H9 (cell line): Measurements from ENCODE around the gene LEPR. TPM values are rescaled to one million over a fixed set of nuclear protein-coding genes. Genes with fewer than 3 reads are reported as not detected.

Experiments
- DNase-seq: peaks from one replicate; pipeline ENCODE4 v3.0.0-alpha.2; 2017
- H2AFZ ChIP-seq: one replicate; pipeline ENCODE4 v1.6.1; 2013; ENCODE audit warnings: mild to moderate bottlenecking, low read length, control low read depth, moderate library complexity
- H2AK5ac ChIP-seq: 2 replicates; pipeline ENCODE4 v1.6.1; 2013; ENCODE audit warnings: low read length, control low read depth, mixed read lengths; ENCODE audit not compliant: insufficient read length
- H2BK120ac ChIP-seq: one replicate; pipeline ENCODE4 v1.6.1; 2013; ENCODE audit warnings: low read depth, mild to moderate bottlenecking, low read length, control low read depth, inconsistent platforms; ENCODE audit not compliant: poor library complexity, severe bottlenecking
- H2BK12ac ChIP-seq: 2 replicates; pipeline ENCODE4 v1.6.1; 2013; ENCODE audit warnings: low read length, control low read depth, mixed read lengths, low read depth; ENCODE audit not compliant: insufficient read length
- H2BK15ac ChIP-seq: 2 replicates; pipeline ENCODE4 v1.6.1; 2013; ENCODE audit warnings: low read depth, low read length, control low read depth
- H2BK20ac ChIP-seq: one replicate; pipeline ENCODE4 v1.6.1; 2013; ENCODE audit warnings: low read depth, mild to moderate bottlenecking, low read length, control low read depth, inconsistent platforms; ENCODE audit not compliant: poor library complexity, severe bottlenecking
- H2BK5ac ChIP-seq: 2 replicates; pipeline ENCODE4 v1.6.1; 2013; ENCODE audit warnings: low read length, control low read depth, mixed read lengths; ENCODE audit not compliant: insufficient read length
- H3K14ac ChIP-seq: 2 replicates; pipeline ENCODE4 v1.6.1; 2013; ENCODE audit warnings: low read length, control low read depth; ENCODE audit not compliant: insufficient read depth
- H3K18ac ChIP-seq: 2 replicates; pipeline ENCODE4 v1.6.1; 2013; ENCODE audit warnings: low read depth, mild to moderate bottlenecking, mixed read lengths, low read length, control low read depth; ENCODE audit not compliant: insufficient read length
- H3K23ac ChIP-seq: 2 replicates; pipeline ENCODE4 v1.6.1; 2013; ENCODE audit warnings: low read length, control low read depth, mixed read lengths, low read depth; ENCODE audit not compliant: insufficient read length
- H3K23me2 ChIP-seq: 2 replicates; pipeline ENCODE4 v1.6.1; 2013; ENCODE audit warnings: low read depth, mild to moderate bottlenecking, mixed read lengths, low read length, control low read depth; ENCODE audit not compliant: insufficient read length, poor library complexity, severe bottlenecking
- H3K27ac ChIP-seq: 2 replicates; pipeline ENCODE4 v1.5.1; 2013; ENCODE audit warnings: low read length, control low read depth, mixed read lengths, low read depth; ENCODE audit not compliant: insufficient read length
- H3K27me3 ChIP-seq: 2 replicates; pipeline ENCODE4 v1.6.1; 2013; ENCODE audit warnings: low read length, control low read depth, inconsistent platforms; ENCODE audit not compliant: insufficient read depth
- H3K4ac ChIP-seq: 2 replicates; pipeline ENCODE4 v1.6.1; 2013; ENCODE audit warnings: low read depth, mild to moderate bottlenecking, control low read depth, inconsistent platforms, low read length, moderate library complexity
- H3K4me1 ChIP-seq: 2 replicates; pipeline ENCODE4 v1.6.1; 2013; ENCODE audit warnings: low read length, control low read depth, inconsistent platforms; ENCODE audit not compliant: insufficient read depth
- H3K4me2 ChIP-seq: 2 replicates; pipeline ENCODE4 v1.6.1; 2013; ENCODE audit warnings: low read length, control low read depth, mixed read lengths; ENCODE audit not compliant: insufficient read length, insufficient read depth
- H3K56ac ChIP-seq: 2 replicates; pipeline ENCODE4 v1.6.1; 2013; ENCODE audit warnings: low read depth, mild to moderate bottlenecking, mixed read lengths, low read length, control low read depth; ENCODE audit not compliant: insufficient read length
- H3K79me1 ChIP-seq: 2 replicates; pipeline ENCODE4 v1.6.1; 2013; ENCODE audit warnings: low read depth, mild to moderate bottlenecking, moderate library complexity, low read length, control low read depth, inconsistent platforms; ENCODE audit not compliant: insufficient read depth, poor library complexity, severe bottlenecking
- H3K79me2 ChIP-seq: 2 replicates; pipeline ENCODE4 v1.6.1; 2013; ENCODE audit warnings: low read length, control low read depth, inconsistent platforms; ENCODE audit not compliant: insufficient read depth
- H3K9ac ChIP-seq: 2 replicates; pipeline ENCODE4 v1.6.1; 2013; ENCODE audit warnings: low read length, control low read depth, mixed read lengths; ENCODE audit not compliant: insufficient read length; ENCODE audit errors: extremely low read depth
- H3K9me3 ChIP-seq: one replicate; pipeline ENCODE4 v1.6.1; 2013; ENCODE audit warnings: low read depth, low read length, inconsistent platforms; ENCODE audit not compliant: control insufficient read depth
- H3T11ph ChIP-seq: one replicate; pipeline ENCODE4 v1.6.1; 2013; ENCODE audit warnings: mild to moderate bottlenecking, low read length, control low read depth, inconsistent platforms
- H4K20me1 ChIP-seq: one replicate; pipeline ENCODE4 v1.6.1; 2013; ENCODE audit not compliant: control insufficient read depth, insufficient read length, insufficient read depth
- H4K5ac ChIP-seq: 2 replicates; pipeline ENCODE4 v1.6.1; 2013; ENCODE audit warnings: low read depth, mild to moderate bottlenecking, mixed read lengths, low read length, control low read depth; ENCODE audit not compliant: insufficient read length
- H4K8ac ChIP-seq: replicated peaks from 2 replicates; pipeline ENCODE4 v1.6.1; 2013; ENCODE audit warnings: low read length, control low read depth, mixed read lengths, low read depth; ENCODE audit not compliant: insufficient read length
- H4K91ac ChIP-seq: 2 replicates; pipeline ENCODE4 v1.6.1; 2013; ENCODE audit warnings: low read depth, mild to moderate bottlenecking, moderate library complexity, mixed read lengths, low read length, control low read depth; ENCODE audit not compliant: insufficient read length
- H3K27ac Mint-ChIP-seq, 3 experiments: 2 replicates in 2 of 3; 3 replicates in 1 of 3; pipeline ENCODE4 v1.8.0; 2020 to 2021; ENCODE audit warnings: mixed read lengths in 3 of 3, mild to moderate bottlenecking in 1 of 3, moderate library complexity in 1 of 3
- H3K27me3 Mint-ChIP-seq: 2 replicates; pipeline ENCODE4 v1.8.0; 2021; ENCODE audit warnings: low read depth, mild to moderate bottlenecking, moderate library complexity, mixed read lengths
- H3K36me3 Mint-ChIP-seq, 3 experiments: 2 replicates in 2 of 3; 3 replicates in 1 of 3; pipeline ENCODE4 v1.8.0; 2020 to 2021; ENCODE audit warnings: low read depth in 3 of 3, mixed read lengths in 3 of 3; ENCODE audit not compliant: insufficient read depth in 1 of 3
- H3K4me1 Mint-ChIP-seq, 2 experiments: 2 replicates each; pipeline ENCODE4 v1.8.0; 2020; ENCODE audit warnings: mixed read lengths in 2 of 2
- H3K4me3 Mint-ChIP-seq, 2 experiments: 2 replicates in 1 of 2; 3 replicates in 1 of 2; pipeline ENCODE4 v1.8.0; 2020 to 2021; ENCODE audit warnings: mild to moderate bottlenecking in 2 of 2, mixed read lengths in 2 of 2, moderate library complexity in 1 of 2
- H3K9me3 Mint-ChIP-seq, 2 experiments: 2 replicates in 1 of 2; 3 replicates in 1 of 2; pipeline ENCODE4 v1.8.0; 2020; ENCODE audit warnings: mild to moderate bottlenecking in 2 of 2, mixed read lengths in 2 of 2, moderate library complexity in 1 of 2
- WGBS: extraction: QIAGEN DNeasy Blood & Tissue Kit; methylation state at CpG from one replicate; pipeline ENCODE4 v1.1.7; 2013; ENCODE audit warnings: missing lambda C conversion rate, low lambda C conversion rate, mixed read lengths; ENCODE audit not compliant: insufficient read length; ENCODE audit errors: extremely low coverage; 5-methylcytosine and 5-hydroxymethylcytosine counted together
- total RNA-seq: library from RNA; stranded (reverse); gene quantifications from 2 replicates; pipeline ENCODE4 v1.2.1, GENCODE V29; 2021
- TF ChIP-seq, protein P1 (sequence below): fragments of 200-600 bp; sonication (generic); conservative IDR thresholded peaks from 3 replicates; pipeline ENCODE4 v1.8.0; 2021; ENCODE audit warnings: antibody characterized with exemption, mild to moderate bottlenecking

The LEPR gene
- total RNA-seq, 1 experiment from 2014 or later, result 3.3 TPM

DNA sequence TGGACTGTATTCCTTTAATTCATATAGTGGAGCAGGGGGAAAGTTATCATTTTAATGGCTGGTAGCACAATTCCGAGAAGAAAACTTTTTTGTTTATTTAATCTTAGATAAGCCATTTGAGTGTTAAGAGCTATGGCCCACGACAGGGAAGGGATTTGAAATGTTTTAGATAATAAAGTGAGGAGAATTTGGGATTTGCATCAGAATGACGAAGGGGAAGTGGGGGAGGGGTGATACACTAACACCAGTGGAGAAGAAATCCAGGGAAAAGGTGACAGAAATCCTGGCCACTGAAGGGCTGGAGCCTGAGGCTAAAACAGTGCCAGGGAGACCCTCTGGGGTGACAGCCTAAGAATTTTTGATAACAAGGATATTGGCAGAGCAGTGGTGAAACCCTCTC lies 21.0 kb downstream of the LEPR start:
- WGBS, result no CpG with 5 or more reads among the region's 3 CpGs
- no peak overlapping the region for H3K4me2 ChIP-seq
- no peaks in the 10 kb centered on the region for H3K23me2 ChIP-seq
- H3K4me1 ChIP-seq, result peaks cover 5% of the 10 kb centered on the region; the same call in 1 of the 2 replicates
- H2BK120ac ChIP-seq, result no peak overlapping the region
- no peak overlapping the region for H3K27ac ChIP-seq
- TF ChIP-seq, protein P1, sequence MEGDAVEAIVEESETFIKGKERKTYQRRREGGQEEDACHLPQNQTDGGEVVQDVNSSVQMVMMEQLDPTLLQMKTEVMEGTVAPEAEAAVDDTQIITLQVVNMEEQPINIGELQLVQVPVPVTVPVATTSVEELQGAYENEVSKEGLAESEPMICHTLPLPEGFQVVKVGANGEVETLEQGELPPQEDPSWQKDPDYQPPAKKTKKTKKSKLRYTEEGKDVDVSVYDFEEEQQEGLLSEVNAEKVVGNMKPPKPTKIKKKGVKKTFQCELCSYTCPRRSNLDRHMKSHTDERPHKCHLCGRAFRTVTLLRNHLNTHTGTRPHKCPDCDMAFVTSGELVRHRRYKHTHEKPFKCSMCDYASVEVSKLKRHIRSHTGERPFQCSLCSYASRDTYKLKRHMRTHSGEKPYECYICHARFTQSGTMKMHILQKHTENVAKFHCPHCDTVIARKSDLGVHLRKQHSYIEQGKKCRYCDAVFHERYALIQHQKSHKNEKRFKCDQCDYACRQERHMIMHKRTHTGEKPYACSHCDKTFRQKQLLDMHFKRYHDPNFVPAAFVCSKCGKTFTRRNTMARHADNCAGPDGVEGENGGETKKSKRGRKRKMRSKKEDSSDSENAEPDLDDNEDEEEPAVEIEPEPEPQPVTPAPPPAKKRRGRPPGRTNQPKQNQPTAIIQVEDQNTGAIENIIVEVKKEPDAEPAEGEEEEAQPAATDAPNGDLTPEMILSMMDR, result no peak
- no peaks in the 10 kb centered on the region for H3K79me2 ChIP-seq
- H3K4ac ChIP-seq, result no peak overlapping the region
- no peak overlapping the region for H2AK5ac ChIP-seq
- no peak overlapping the region for H2BK15ac ChIP-seq
- H3K27me3 ChIP-seq, result no peaks in the 10 kb centered on the region
- H3K9ac ChIP-seq, result no peak overlapping the region
- no peak overlapping the region for H2BK12ac ChIP-seq
- H3K18ac ChIP-seq, result no peak overlapping the region
- H4K20me1 ChIP-seq, result no peaks in the 10 kb centered on the region
- H4K5ac ChIP-seq, result no peak overlapping the region
- H3K14ac ChIP-seq, result no peak overlapping the region
- Mint-ChIP-seq H3K4me3 (no peak overlapping the region), H3K27me3 (0 out of 2 replicates have a peak, but pooled peaks cover 2% of the 10 kb centered on the region), H3K36me3 (peaks cover 0 to 20% (median 7%) of the 10 kb centered on the region in 3 experiments; a peak in 4 of 7 replicates), H3K4me1 (peaks cover 40 to 46% of the 10 kb centered on the region in 2 experiments), H3K27ac (peak overlapping the region in 2 of 3 experiments; percentile 15 to 31; a peak in 3 of 7 replicates), H3K9me3 (peaks cover 12% of the 10 kb centered on the region in 2 experiments)
- no peak overlapping the region for H2BK20ac ChIP-seq
- H4K91ac ChIP-seq, result no peak overlapping the region
- no peak overlapping the region for H4K8ac ChIP-seq
- no peak overlapping the region for H3K56ac ChIP-seq
- no peak overlapping the region for H3K23ac ChIP-seq
- H3K79me1 ChIP-seq, result no peaks in the 10 kb centered on the region
- no peaks in the 10 kb centered on the region for H3K9me3 ChIP-seq
- H3T11ph ChIP-seq, result no peak overlapping the region
- H2BK5ac ChIP-seq, result no peak overlapping the region
- DNase-seq, result no peak
- no peak overlapping the region for H2AFZ ChIP-seq
